Activated T-cell treated with anti-CD3 and anti-CD28 coated beads, Interleukin-2, amount 50 U/mL, for 72 hours (primary cell): ENCODE results near the gene ISX. TPM values are rescaled to one million over a fixed set of nuclear protein-coding genes. Genes with fewer than 3 reads are reported as not detected.

Source experiments
- ATAC-seq, 2 donors: fragments of 150-1000 bp; cut with Tn5 transposase; replicated peaks in 1 of 2; 2 replicates each; pipeline ENCODE4 v1.10.0; 2021; ENCODE audit warnings: moderate library complexity in 2 of 2, mild to moderate bottlenecking in 1 of 2
- DNase-seq, 2 donors: peaks; one replicate each; pipeline ENCODE4 v3.0.0; 2021 to 2022; ENCODE audit warnings: mixed read lengths in 1 of 2
- H3K27ac Mint-ChIP-seq: one replicate; pipeline ENCODE4 v1.8.0; 2022; ENCODE audit warnings: mild to moderate bottlenecking, moderate library complexity, mixed read lengths
- H3K27me3 Mint-ChIP-seq: one replicate; pipeline ENCODE4 v1.8.0; 2022; ENCODE audit warnings: low read depth, mixed read lengths
- H3K36me3 Mint-ChIP-seq, 2 donors: one replicate each; pipeline ENCODE4 v1.8.0; 2022; ENCODE audit warnings: mixed read lengths in 2 of 2, mild to moderate bottlenecking in 1 of 2; ENCODE audit not compliant: insufficient read depth in 2 of 2
- H3K4me1 Mint-ChIP-seq: one replicate; pipeline ENCODE4 v1.8.0; 2022; ENCODE audit warnings: low read depth, mixed read lengths
- H3K4me3 Mint-ChIP-seq, 2 donors: one replicate each; pipeline ENCODE4 v1.8.0; 2022; ENCODE audit warnings: mild to moderate bottlenecking in 2 of 2, mixed read lengths in 2 of 2, moderate library complexity in 2 of 2
- H3K9me3 Mint-ChIP-seq, 2 donors: one replicate each; pipeline ENCODE4 v1.8.0; 2022; ENCODE audit warnings: mixed read lengths in 2 of 2
- total RNA-seq, 2 donors: library from RNA; stranded (reverse); gene quantifications; one replicate each; pipeline ENCODE4 v1.2.3, GENCODE V29; 2022

ISX gene
- total RNA-seq, 2 donors from 2014 or later, result not detected

DNA sequence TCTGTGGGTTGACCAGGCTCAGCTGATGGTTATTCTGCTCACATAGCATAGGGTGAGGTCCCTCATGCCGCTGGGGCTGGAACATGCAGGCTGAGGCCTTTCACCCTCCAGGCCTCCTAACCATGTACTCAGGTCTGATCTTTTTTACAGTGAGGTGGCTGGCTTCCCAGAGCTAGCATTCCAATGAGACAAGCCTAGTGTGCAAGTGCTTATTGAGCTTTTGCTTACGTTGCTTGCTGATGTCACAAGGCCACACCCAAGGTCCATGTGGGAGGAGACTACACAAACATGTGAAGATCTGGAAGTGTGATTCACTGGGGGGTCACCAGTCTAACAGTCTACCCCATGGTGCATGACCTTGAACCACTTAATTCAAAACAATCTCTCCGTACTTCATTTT, 33.9 kb downstream of the ISX start:
- no peak overlapping the region for H3K4me3 Mint-ChIP-seq
- ATAC-seq (no peak), DNase-seq (no peak)
- no peak overlapping the region for H3K27ac Mint-ChIP-seq
- H3K9me3 Mint-ChIP-seq, result no peaks in the 10 kb centered on the region
- H3K36me3 Mint-ChIP-seq, result no peaks in the 10 kb centered on the region
- no peaks in the 10 kb centered on the region for H3K4me1 Mint-ChIP-seq
- peaks cover 22% of the 10 kb centered on the region for H3K27me3 Mint-ChIP-seq

GRCh38 chr22:35102663-35103062, 36.7 kb downstream of the ISX start:
- Mint-ChIP-seq H3K4me1 (no peaks in the 10 kb centered on the region), H3K4me3 (no peak overlapping the region), H3K27ac (no peak overlapping the region), H3K27me3 (peaks cover 29% of the 10 kb centered on the region), H3K36me3 (no peaks in the 10 kb centered on the region), H3K9me3 (no peaks in the 10 kb centered on the region)
- DNase-seq, result no peak
- ATAC-seq, result no peak

- H3K27me3 Mint-ChIP-seq, result peaks cover 37% of the 10 kb centered on the region
- ATAC-seq (no peak), DNase-seq (no peak)
- no peak overlapping the region for H3K4me3 Mint-ChIP-seq
- H3K9me3 Mint-ChIP-seq, result no peaks in the 10 kb centered on the region
- no peak overlapping the region for H3K27ac Mint-ChIP-seq
- H3K36me3 Mint-ChIP-seq, result no peaks in the 10 kb centered on the region
- H3K4me1 Mint-ChIP-seq, result no peaks in the 10 kb centered on the region
These were observed 37.8 kb downstream of the ISX start for GRCh38 chr22:35103761-35104160.

DNA sequence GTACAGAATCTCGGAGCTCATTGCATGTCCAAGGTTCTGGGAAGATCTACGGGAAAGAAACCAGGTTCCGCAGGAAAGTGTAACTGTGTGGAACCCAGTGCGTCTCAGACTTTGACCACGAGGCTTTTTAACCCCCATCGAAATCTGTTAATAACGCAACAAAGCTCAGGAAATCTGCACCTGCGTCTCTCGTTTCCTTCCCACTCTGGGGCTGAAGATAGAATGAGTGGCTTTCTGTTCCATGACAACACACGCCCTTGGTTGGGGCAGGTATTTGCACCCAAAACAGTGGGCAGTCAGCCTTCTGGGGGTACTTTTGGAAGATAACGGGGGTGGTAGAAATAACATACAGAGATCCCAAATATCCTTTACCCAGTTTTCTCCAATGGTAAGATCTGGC, 38.5 kb downstream of the ISX start:
- Mint-ChIP-seq H3K9me3 (no peaks in the 10 kb centered on the region), H3K27ac (no peak overlapping the region), H3K4me1 (no peaks in the 10 kb centered on the region), H3K27me3 (peaks cover 40% of the 10 kb centered on the region), H3K36me3 (no peaks in the 10 kb centered on the region), H3K4me3 (no peak overlapping the region)
- no peak for ATAC-seq
- no peak for DNase-seq

DNA sequence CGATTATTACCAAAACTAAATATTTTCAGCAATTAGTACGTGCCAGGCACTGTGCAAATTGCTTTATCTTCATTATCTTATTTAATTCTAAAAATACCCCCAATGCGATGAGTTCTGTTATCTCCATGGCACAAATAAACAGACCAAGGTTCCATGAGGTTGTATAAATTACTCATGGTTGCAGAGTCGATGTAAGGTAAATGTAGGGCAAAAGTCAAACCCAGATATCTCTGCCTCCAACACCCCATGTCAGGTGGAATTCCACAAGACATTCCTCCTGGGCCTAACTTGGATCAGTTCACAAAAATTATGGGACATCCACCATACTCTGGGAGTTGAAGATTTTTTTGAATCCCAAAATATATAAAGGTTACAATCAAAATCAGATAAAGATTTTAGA, 43.7 kb downstream of the ISX start:
- H3K27me3 Mint-ChIP-seq, result peaks cover 48% of the 10 kb centered on the region
- no peak overlapping the region for H3K27ac Mint-ChIP-seq

DNA sequence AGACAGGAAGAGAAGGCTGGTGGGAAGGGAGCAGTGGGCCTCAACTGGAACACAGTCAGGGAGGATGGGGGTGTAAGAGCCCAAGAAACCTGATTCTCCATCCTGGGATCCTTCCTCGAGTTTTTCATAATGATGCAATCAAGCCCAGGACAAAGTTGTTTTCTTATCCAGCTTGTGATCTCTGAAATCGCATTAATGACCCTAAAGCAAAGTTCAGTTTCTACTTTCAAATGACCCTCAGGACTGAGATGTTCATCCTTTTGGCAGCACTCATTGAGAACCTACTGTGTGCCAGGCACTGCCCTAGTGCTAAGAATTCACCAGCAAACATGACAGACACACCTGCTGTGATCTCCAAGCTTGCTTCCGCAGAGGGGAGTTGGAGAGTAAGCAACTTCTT, 45.3 kb downstream of the ISX start:
- H3K27me3 Mint-ChIP-seq, result peaks cover 31% of the 10 kb centered on the region
- no peaks in the 10 kb centered on the region for H3K36me3 Mint-ChIP-seq
- no peak overlapping the region for H3K4me3 Mint-ChIP-seq
- ATAC-seq (no peak), DNase-seq (no peak)
- no peaks in the 10 kb centered on the region for H3K9me3 Mint-ChIP-seq
- no peaks in the 10 kb centered on the region for H3K4me1 Mint-ChIP-seq
- H3K27ac Mint-ChIP-seq, result no peak overlapping the region

More for the DNA sequence above, 43.7 kb downstream of the ISX start:
- no peak for DNase-seq
- H3K9me3 Mint-ChIP-seq, result no peaks in the 10 kb centered on the region
- no peak for ATAC-seq
- H3K4me3 Mint-ChIP-seq, result no peak overlapping the region
- H3K4me1 Mint-ChIP-seq, result no peaks in the 10 kb centered on the region
- no peaks in the 10 kb centered on the region for H3K36me3 Mint-ChIP-seq

- H3K27ac Mint-ChIP-seq, result no peak overlapping the region
- DNase-seq (no peak), ATAC-seq (no peak)
- no peak overlapping the region for H3K4me3 Mint-ChIP-seq
- H3K9me3 Mint-ChIP-seq, result no peaks in the 10 kb centered on the region
- H3K27me3 Mint-ChIP-seq, result peaks cover 20% of the 10 kb centered on the region
- H3K36me3 Mint-ChIP-seq, result no peaks in the 10 kb centered on the region
- H3K4me1 Mint-ChIP-seq, result no peaks in the 10 kb centered on the region
These were observed 47.4 kb downstream of the ISX start for GRCh38 chr22:35113341-35113740.

DNA sequence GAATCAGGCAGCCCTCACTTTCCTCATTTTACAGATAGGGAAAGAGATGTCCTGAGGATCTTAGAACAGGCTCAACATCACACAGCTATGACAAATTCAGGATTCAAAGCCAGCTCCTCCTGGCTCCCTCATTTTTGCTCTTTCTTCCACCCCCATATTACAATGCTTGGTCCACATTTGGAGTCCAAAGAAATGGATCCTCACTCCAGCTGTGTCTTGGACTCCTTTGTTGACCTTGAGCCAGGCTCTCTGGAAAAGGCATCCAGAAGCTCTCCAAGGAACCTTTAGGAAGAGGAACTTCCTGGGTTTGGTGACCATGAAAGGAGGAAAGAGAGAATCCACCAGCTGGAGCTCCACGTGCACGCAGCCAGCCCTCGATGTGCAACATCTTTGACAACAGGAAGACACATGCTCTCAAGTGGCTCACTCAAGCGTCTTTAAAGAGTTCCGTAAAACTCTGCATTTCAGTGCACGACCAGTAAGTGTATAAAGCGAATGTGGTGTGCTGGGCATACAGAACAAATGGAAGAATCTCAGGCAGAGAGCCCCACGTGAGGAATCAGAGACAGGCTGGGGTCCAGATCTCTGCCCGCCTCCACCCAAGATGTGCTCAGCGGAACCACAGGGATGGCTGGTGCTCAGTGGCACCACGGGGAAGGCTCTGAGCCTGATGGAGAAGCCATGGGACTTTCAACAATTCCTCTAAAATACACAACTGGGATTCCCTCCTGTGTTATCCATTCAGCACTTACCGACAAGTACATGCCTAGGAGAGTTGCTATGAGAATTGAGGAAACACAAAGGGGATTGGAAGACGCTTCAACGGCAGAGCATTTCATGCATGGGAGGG, 48.4 kb downstream of the ISX start:
- Mint-ChIP-seq H3K4me1 (no peaks in the 10 kb centered on the region), H3K4me3 (no peak overlapping the region), H3K27ac (no peak overlapping the region), H3K27me3 (peaks cover 11% of the 10 kb centered on the region), H3K36me3 (no peaks in the 10 kb centered on the region), H3K9me3 (no peaks in the 10 kb centered on the region)
- ATAC-seq (no peak), DNase-seq (no peak)

DNA sequence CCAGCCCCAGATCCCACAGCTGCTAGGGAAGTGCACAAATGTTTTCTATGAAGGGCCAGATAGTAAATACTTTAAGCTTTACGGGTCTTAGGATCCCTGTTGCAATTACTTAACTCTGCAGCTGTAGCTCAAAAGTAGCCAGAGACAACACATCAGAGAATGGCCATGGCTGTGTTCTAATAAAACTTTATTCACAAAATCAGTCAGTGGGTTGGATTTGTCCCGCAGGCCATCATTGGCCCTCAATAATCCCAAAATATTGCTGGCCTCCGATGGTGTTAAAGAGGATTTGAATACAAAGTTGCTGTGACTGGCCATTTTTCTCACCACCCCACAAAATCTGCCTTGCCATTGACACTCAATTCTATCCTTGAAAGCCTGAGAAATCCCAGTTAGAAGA, 49.6 kb downstream of the ISX start:
- Mint-ChIP-seq H3K4me3 (no peak overlapping the region), H3K27me3 (peaks cover 3% of the 10 kb centered on the region), H3K36me3 (no peaks in the 10 kb centered on the region), H3K27ac (no peak overlapping the region), H3K4me1 (no peaks in the 10 kb centered on the region), H3K9me3 (no peaks in the 10 kb centered on the region)
- DNase-seq (no peak), ATAC-seq (no peak)

DNA sequence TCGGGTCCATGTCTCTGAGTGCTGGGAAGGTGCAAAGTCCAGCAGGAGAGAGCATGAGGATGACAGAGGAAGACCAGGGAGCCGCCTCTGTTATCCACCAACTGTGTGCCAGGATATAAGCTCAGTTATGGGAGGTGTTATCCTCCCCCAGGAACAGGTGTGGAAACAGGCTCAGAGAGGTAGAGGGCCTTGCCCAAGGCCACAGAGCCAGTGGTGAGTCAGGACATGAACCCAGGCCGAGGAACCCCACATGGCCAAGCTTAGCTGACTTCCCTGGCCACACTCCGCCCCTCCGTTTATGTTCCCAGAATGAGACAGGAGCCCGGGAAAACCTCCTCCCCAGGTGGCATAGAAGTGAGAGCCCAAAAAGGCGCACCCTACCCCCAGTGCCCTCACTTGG, 50.3 kb downstream of the ISX start:
- Mint-ChIP-seq H3K9me3 (no peaks in the 10 kb centered on the region), H3K4me1 (no peaks in the 10 kb centered on the region), H3K27me3 (no peaks in the 10 kb centered on the region), H3K4me3 (no peak overlapping the region), H3K36me3 (no peaks in the 10 kb centered on the region), H3K27ac (no peak overlapping the region)
- ATAC-seq, result no peak
- DNase-seq, result no peak

DNA sequence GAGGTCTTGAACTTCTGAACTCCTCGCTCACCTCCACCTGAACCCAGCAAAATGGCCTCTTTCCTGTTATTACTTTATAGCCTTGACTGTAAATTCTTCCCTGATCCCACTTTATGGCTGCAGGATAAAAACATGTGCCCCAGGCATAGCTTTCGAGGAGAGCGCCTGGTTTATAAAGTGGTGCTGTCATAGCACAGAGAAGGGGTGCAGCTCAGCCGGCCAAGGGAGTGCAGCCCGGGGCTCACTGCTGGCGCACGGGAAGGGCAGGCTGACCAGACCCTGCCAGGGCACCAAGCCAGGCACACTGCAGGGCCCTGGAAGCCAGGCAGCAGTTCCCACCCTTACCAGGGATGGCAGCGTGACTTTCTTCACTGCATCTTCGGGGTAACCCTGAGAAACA, 50.9 kb downstream of the ISX start:
- no peaks in the 10 kb centered on the region for H3K4me1 Mint-ChIP-seq
- H3K27me3 Mint-ChIP-seq, result no peaks in the 10 kb centered on the region
- DNase-seq, result no peak
- H3K27ac Mint-ChIP-seq, result no peak overlapping the region
- no peaks in the 10 kb centered on the region for H3K36me3 Mint-ChIP-seq
- no peak overlapping the region for H3K4me3 Mint-ChIP-seq
- H3K9me3 Mint-ChIP-seq, result no peaks in the 10 kb centered on the region
- ATAC-seq, result no peak

DNA sequence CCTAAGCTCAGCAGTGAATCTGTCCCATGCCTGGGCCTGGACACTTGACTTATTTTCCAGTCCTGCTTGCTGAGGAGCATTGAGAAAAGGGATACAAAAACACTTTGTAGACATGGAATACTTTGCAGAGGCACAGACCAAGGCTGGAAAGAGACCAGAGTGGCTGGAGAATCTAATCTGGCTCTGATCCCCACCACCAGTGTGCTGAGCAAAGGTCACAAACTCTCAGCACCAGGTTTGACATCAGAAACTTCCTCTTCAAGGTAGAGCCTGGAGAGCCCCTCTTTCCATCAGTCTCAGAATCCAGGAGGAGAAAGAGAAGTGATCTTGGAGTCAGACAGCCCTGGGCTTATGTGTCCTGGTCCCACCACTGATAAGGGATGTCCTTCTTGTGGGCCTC, 53.5 kb downstream of the ISX start:
- Mint-ChIP-seq H3K4me3 (no peak overlapping the region), H3K27me3 (no peaks in the 10 kb centered on the region), H3K4me1 (no peaks in the 10 kb centered on the region), H3K36me3 (no peaks in the 10 kb centered on the region), H3K27ac (no peak overlapping the region), H3K9me3 (no peaks in the 10 kb centered on the region)
- DNase-seq (no peak), ATAC-seq (no peak)

DNA sequence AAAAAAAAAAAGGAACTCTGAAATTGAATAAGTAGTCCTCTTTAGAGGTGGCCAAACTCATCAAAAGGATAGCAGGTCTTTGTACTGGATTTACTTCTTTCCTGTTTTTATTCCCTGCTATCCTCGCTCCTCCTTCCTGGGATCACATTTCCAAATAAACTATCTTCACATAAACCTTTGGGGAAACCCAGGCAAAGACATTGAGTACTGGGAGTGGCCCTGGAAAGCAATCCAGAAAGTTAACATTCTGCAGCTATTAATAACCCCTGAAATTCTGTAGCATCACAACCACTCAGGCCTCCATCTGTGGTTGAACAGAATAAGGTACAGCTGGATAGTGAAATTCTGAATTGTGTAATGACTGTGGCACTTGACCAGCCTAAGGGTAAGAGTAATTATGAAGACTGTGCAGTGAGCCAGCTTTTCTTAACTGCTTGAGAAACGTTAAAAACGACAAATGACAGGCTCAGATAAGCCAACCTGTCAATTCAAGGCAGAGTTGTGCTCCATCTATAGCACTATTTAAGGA, 58.8 kb downstream of the ISX start:
- DNase-seq, result no peak
- no peak overlapping the region for H3K27ac Mint-ChIP-seq
- H3K36me3 Mint-ChIP-seq, result no peaks in the 10 kb centered on the region
- peaks cover 16% of the 10 kb centered on the region for H3K27me3 Mint-ChIP-seq
- no peak for ATAC-seq
- no peak overlapping the region for H3K4me3 Mint-ChIP-seq
- H3K9me3 Mint-ChIP-seq, result no peaks in the 10 kb centered on the region
- H3K4me1 Mint-ChIP-seq, result peaks cover 15% of the 10 kb centered on the region

GRCh38 chr22:35126993-35127392, 61.0 kb downstream of the ISX start:
- ATAC-seq (no peak), DNase-seq (peak in 1 of 2 donors; percentile 11)
- Mint-ChIP-seq H3K27ac (no peak overlapping the region), H3K9me3 (no peaks in the 10 kb centered on the region), H3K36me3 (no peaks in the 10 kb centered on the region), H3K4me1 (peaks cover 15% of the 10 kb centered on the region), H3K27me3 (peaks cover 31% of the 10 kb centered on the region), H3K4me3 (no peak overlapping the region)
